Panc1 (cell line): ENCODE measurements around the gene CAMKMT. TPM values are rescaled to one million over a fixed set of nuclear protein-coding genes. Genes with fewer than 3 reads are reported as not detected.

Source experiments
- ATAC-seq: fragments of 200-7000 bp; cut with Tn5 transposase; 2 replicates; pipeline ENCODE4 v1.9.1; 2020; ENCODE audit warnings: mild to moderate bottlenecking, moderate library complexity
- BruUV-seq: library from RNA; stranded (reverse); fragments of 400-500 nt; replicated peaks from 2 replicates; lab custom pipeline; 2021; lab: Mats Ljungman, UMichigan
- CTCF ChIA-PET: fragments of 300-600 bp; sonication (Branson Sonifier 250); formaldehyde crosslinking; loops from one replicate; lab custom pipeline; 2022; ENCODE audit warnings: antibody characterized with exemption; lab: Charles Lee
- POLR2A ChIA-PET: fragments of 300-600 bp; sonication (Branson Sonifier 250); formaldehyde crosslinking; loops from one replicate; lab custom pipeline; 2022; ENCODE audit warnings: antibody characterized with exemption; lab: Charles Lee
- DNase-seq: peaks from one replicate; pipeline ENCODE4 v3.0.0-alpha.2; 2010; ENCODE audit warnings: low read depth, low spot score
- H3K27ac ChIP-seq: 2 replicates; pipeline ENCODE4 v1.5.1; 2011; ENCODE audit warnings: mild to moderate bottlenecking, low read length, inconsistent platforms
- H3K27me3 ChIP-seq: fragments of 200-500 bp; sonication (Bioruptor generic); 2 replicates; pipeline ENCODE4 v1.6.0; 2014; ENCODE audit warnings: low read length, inconsistent platforms; ENCODE audit not compliant: control insufficient read depth, insufficient read depth
- H3K36me3 ChIP-seq: fragments of 200-500 bp; sonication (Bioruptor generic); 2 replicates; pipeline ENCODE4 v1.5.1; 2014; ENCODE audit warnings: inconsistent platforms, mild to moderate bottlenecking, low read length, moderate library complexity; ENCODE audit not compliant: control insufficient read depth, insufficient read depth
- H3K4me1 ChIP-seq: 2 replicates; pipeline ENCODE4 v1.5.1; 2011; ENCODE audit warnings: inconsistent platforms, mild to moderate bottlenecking, low read length, moderate library complexity; ENCODE audit not compliant: control insufficient read depth, insufficient read depth
- H3K4me3 ChIP-seq, 2 experiments: 2 replicates each; pipeline ENCODE4 v1.5.1; 2011 to 2012; ENCODE audit warnings: low read depth in 2 of 2, low read length in 2 of 2, mild to moderate bottlenecking in 2 of 2, inconsistent platforms in 1 of 2, moderate library complexity in 1 of 2
- H3K9me3 ChIP-seq: fragments of 200-500 bp; sonication (Bioruptor generic); 2 replicates; pipeline ENCODE4 v1.5.1; 2014; ENCODE audit warnings: low read depth, mild to moderate bottlenecking, inconsistent platforms, low read length, moderate library complexity; ENCODE audit not compliant: control insufficient read depth, insufficient read depth
- CTCF ChIP-seq: fragments of 450-650 bp; IDR thresholded peaks from 2 replicates; pipeline ENCODE4 v1.5.1; 2017; ENCODE audit warnings: mild to moderate bottlenecking
- POLR2AphosphoS5 ChIP-seq: IDR thresholded peaks from 2 replicates; pipeline ENCODE4 v1.6.1; 2012; ENCODE audit warnings: mild to moderate bottlenecking, low read depth, low read length, moderate library complexity
- REST ChIP-seq, 2 experiments: IDR thresholded peaks; 2 replicates each; pipeline ENCODE4 v1.6.1; 2011 to 2012; ENCODE audit warnings: low read depth in 2 of 2, control low read depth in 1 of 2, low read length in 1 of 2, mild to moderate bottlenecking in 1 of 2, moderate library complexity in 1 of 2; ENCODE audit not compliant: insufficient read depth in 1 of 2
- SIN3A ChIP-seq: IDR thresholded peaks from 2 replicates; pipeline ENCODE4 v1.6.1; 2012; ENCODE audit warnings: low read depth, mild to moderate bottlenecking, low read length, moderate library complexity, borderline replicate concordance; ENCODE audit not compliant: insufficient read depth
- TCF7L2 ChIP-seq: IDR thresholded peaks from 2 replicates; pipeline ENCODE4 v1.6.1; 2011; ENCODE audit warnings: mild to moderate bottlenecking, low read depth, low read length, inconsistent platforms
- in situ Hi-C: cut with HindIII; loops from 2 replicates; pipeline ENCODE4 v1.10.0; 2016; ENCODE audit warnings: low sequenced_read_pairs, low pct_unique_long_range_greater_than_20kb
- intact Hi-C: fragments of 100-400 bp; cut with micrococcal nuclease; formaldehyde crosslinking; loops from one replicate; pipeline ENCODE4 v1.10.0; 2022; ENCODE audit not compliant: unreplicated experiment
- total RNA-seq: library from RNA; stranded (reverse); gene quantifications from one replicate; pipeline ENCODE4 v1.2.1, GENCODE V29; 2021; ENCODE audit not compliant: unreplicated experiment

The CAMKMT gene
- total RNA-seq, 1 experiment from 2014 or later, result 12.6 TPM

GRCh38 chr2:44766220-44766619, 404.5 kb downstream of the CAMKMT start:
- POLR2A ChIA-PET, result no interaction called here
- Histone ChIP-seq H3K27ac (no peak overlapping the region), H3K36me3 (no peaks in the 10 kb centered on the region), H3K4me3 (no peak overlapping the region), H3K27me3 (no peaks in the 10 kb centered on the region), H3K4me1 (no peaks in the 10 kb centered on the region), H3K9me3 (no peaks in the 10 kb centered on the region)
- ATAC-seq (no peak), DNase-seq (no peak)
- intact Hi-C loops (no loop called here), in situ Hi-C loops (no loop called here)
- CTCF ChIA-PET, result no interaction called here
- TF ChIP-seq CTCF (no peak), TCF7L2 (no peak), POLR2AphosphoS5 (no peak), SIN3A (no peak), REST (IDR thresholded peaks at IDR 0.05; ENCODE audit: insufficient read depth in 1 of 2, low read depth in 2 of 2, low read length in 1 of 2) (no peak)
- no TSS peak for BruUV-seq

- ChIA-PET POLR2A (no interaction called here), CTCF (no interaction called here)
- no peak for ATAC-seq
- Histone ChIP-seq H3K4me1 (no peaks in the 10 kb centered on the region), H3K9me3 (no peaks in the 10 kb centered on the region), H3K4me3 (no peak overlapping the region), H3K36me3 (no peaks in the 10 kb centered on the region), H3K27ac (no peak overlapping the region), H3K27me3 (no peaks in the 10 kb centered on the region)
- no peak for DNase-seq
- in situ Hi-C loops, result no loop called here
- TF ChIP-seq REST (IDR thresholded peaks at IDR 0.05; ENCODE audit: insufficient read depth in 1 of 2, low read depth in 2 of 2, low read length in 1 of 2), result no peak
- TF ChIP-seq CTCF, result no peak
- TF ChIP-seq POLR2AphosphoS5, result no peak
- no peak for TF ChIP-seq SIN3A
- no peak for TF ChIP-seq TCF7L2
- BruUV-seq, result no TSS peak
- intact Hi-C loops, result no loop called here
Observed at GRCh38 chr2:44766777-44767176, 405.0 kb downstream of the CAMKMT start.
